IMR-90 (cell line): ENCODE results near the gene ABCA5. TPM values are rescaled to one million over a fixed set of nuclear protein-coding genes. Genes with fewer than 3 reads are reported as not detected.

Experiments used
- ATAC-seq: fragments of 200-7000 bp; cut with Tn5 transposase; 2 replicates; pipeline ENCODE4 v1.9.1; 2020; ENCODE audit warnings: low read depth, mild to moderate bottlenecking, moderate library complexity
- BruUV-seq: library from RNA; stranded (reverse); fragments of 400-500 nt; replicated peaks from 2 replicates; lab custom pipeline; 2021; lab: Mats Ljungman, UMichigan
- CTCF ChIA-PET: fragments of 300-600 bp; formaldehyde crosslinking; extraction: SDS; loops from one replicate; lab custom pipeline; 2021; ENCODE audit warnings: antibody characterized with exemption; lab: Yijun Ruan, JAX
- POLR2A ChIA-PET: fragments of 300-600 bp; sonication (Branson Sonifier 250); formaldehyde crosslinking; loops from one replicate; lab custom pipeline; 2022; ENCODE audit warnings: antibody characterized with exemption; ENCODE audit not compliant: unreplicated experiment; lab: Charles Lee
- DNase-seq: peaks from one replicate; pipeline ENCODE4 v3.0.0; 2013
- H2AFZ ChIP-seq: replicated peaks from 2 replicates; pipeline ENCODE3; 2013; ENCODE audit warnings: low read length, mild to moderate bottlenecking; ENCODE audit not compliant: poor library complexity
- H2AK5ac ChIP-seq: 2 replicates; pipeline ENCODE4 v1.6.1; 2013; ENCODE audit warnings: low read depth, low read length, inconsistent platforms
- H2AK9ac ChIP-seq: replicated peaks from 2 replicates; pipeline ENCODE3; 2013; ENCODE audit warnings: mild to moderate bottlenecking, low read depth, low read length, moderate library complexity; ENCODE audit not compliant: poor library complexity
- H2BK120ac ChIP-seq: 2 replicates; pipeline ENCODE4 v1.6.1; 2013; ENCODE audit warnings: low read depth, low read length, inconsistent platforms
- H2BK15ac ChIP-seq: 3 replicates; pipeline ENCODE4 v1.6.1; 2013; ENCODE audit warnings: low read depth, low read length, inconsistent platforms
- H2BK20ac ChIP-seq: 2 replicates; pipeline ENCODE4 v1.6.1; 2013; ENCODE audit warnings: low read depth, mild to moderate bottlenecking, inconsistent platforms, low read length, moderate library complexity
- H2BK5ac ChIP-seq: 2 replicates; pipeline ENCODE4 v1.6.1; 2013; ENCODE audit warnings: mild to moderate bottlenecking, low read depth, low read length, inconsistent platforms; ENCODE audit not compliant: poor library complexity, severe bottlenecking
- H3K14ac ChIP-seq: replicated peaks from 2 replicates; pipeline ENCODE4 v1.6.1; 2013; ENCODE audit warnings: low read depth, low read length, inconsistent platforms
- H3K18ac ChIP-seq: 2 replicates; pipeline ENCODE4 v1.6.1; 2013; ENCODE audit warnings: low read depth, low read length, control low read depth
- H3K23ac ChIP-seq: 2 replicates; pipeline ENCODE4 v1.6.1; 2013; ENCODE audit warnings: low read depth, low read length, inconsistent platforms
- H3K27ac ChIP-seq: 2 replicates; pipeline ENCODE4 v1.5.1; 2013; ENCODE audit warnings: mild to moderate bottlenecking, control low read depth, low read length; ENCODE audit not compliant: insufficient read depth
- H3K27me3 ChIP-seq: 2 replicates; pipeline ENCODE4 v1.6.1; 2013; ENCODE audit warnings: low read length; ENCODE audit not compliant: control insufficient read depth, insufficient read depth
- H3K36me3 ChIP-seq: 2 replicates; pipeline ENCODE4 v1.6.1; 2013; ENCODE audit warnings: low read length, mixed read lengths; ENCODE audit not compliant: control insufficient read depth, insufficient read depth
- H3K4ac ChIP-seq: 2 replicates; pipeline ENCODE4 v1.6.1; 2013; ENCODE audit warnings: low read depth, low read length, inconsistent platforms
- H3K4me1 ChIP-seq: 2 replicates; pipeline ENCODE4 v1.6.1; 2013; ENCODE audit warnings: low read length, mixed read lengths; ENCODE audit not compliant: control insufficient read depth, insufficient read depth
- H3K4me2 ChIP-seq: 2 replicates; pipeline ENCODE4 v1.6.1; 2013; ENCODE audit warnings: low read depth, mild to moderate bottlenecking, control low read depth, low read length, moderate library complexity
- H3K4me3 ChIP-seq: 2 replicates; pipeline ENCODE4 v1.5.1; 2013; ENCODE audit warnings: low read depth, mild to moderate bottlenecking, control low read depth, low read length, moderate library complexity; ENCODE audit not compliant: insufficient read depth
- H3K56ac ChIP-seq: 2 replicates; pipeline ENCODE4 v1.6.1; 2013; ENCODE audit warnings: low read length, inconsistent platforms; ENCODE audit not compliant: insufficient read depth; ENCODE audit errors: extremely low read depth
- H3K79me1 ChIP-seq, 2 experiments: 2 replicates each; pipeline ENCODE4 v1.6.1; 2013; ENCODE audit warnings: low read length in 2 of 2, inconsistent platforms in 1 of 2, low read depth in 1 of 2
- H3K9ac ChIP-seq: 2 replicates; pipeline ENCODE4 v1.6.1; 2013; ENCODE audit warnings: low read depth, low read length, control low read depth
- H3K9me1 ChIP-seq: 2 replicates; pipeline ENCODE4 v1.6.1; 2013; ENCODE audit warnings: low read length, inconsistent platforms; ENCODE audit not compliant: insufficient read depth
- H3K9me3 ChIP-seq: 2 replicates; pipeline ENCODE4 v1.6.1; 2013; ENCODE audit warnings: low read length; ENCODE audit not compliant: control insufficient read depth, insufficient read depth
- H4K20me1 ChIP-seq: 2 replicates; pipeline ENCODE4 v1.6.1; 2013; ENCODE audit warnings: low read length, inconsistent platforms; ENCODE audit not compliant: insufficient read depth
- H4K5ac ChIP-seq: 2 replicates; pipeline ENCODE4 v1.6.1; 2013; ENCODE audit warnings: mild to moderate bottlenecking, low read depth, low read length, control low read depth
- H4K8ac ChIP-seq, 2 experiments: 2 replicates each; pipeline ENCODE4 v1.6.1; 2013; ENCODE audit warnings: low read depth in 2 of 2, low read length in 2 of 2, control low read depth in 1 of 2, inconsistent platforms in 1 of 2
- H4K91ac ChIP-seq: 2 replicates; pipeline ENCODE4 v1.6.1; 2013; ENCODE audit warnings: low read depth, low read length, inconsistent platforms; ENCODE audit not compliant: insufficient read depth
- CEBPB ChIP-seq: IDR thresholded peaks from 2 replicates; pipeline ENCODE4 v1.6.1; 2012; ENCODE audit warnings: low read depth, low read length, improper control_type of control experiment
- FOS ChIP-seq: fragments of 150-350 bp; IDR thresholded peaks from 2 replicates; pipeline ENCODE4 v1.6.1; 2016; ENCODE audit warnings: low read depth, low read length
- MAFK ChIP-seq: IDR thresholded peaks from 2 replicates; pipeline ENCODE4 v1.6.1; 2012; ENCODE audit warnings: low read depth, low read length, improper control_type of control experiment
- MAZ ChIP-seq: IDR thresholded peaks from 2 replicates; pipeline ENCODE4 v1.6.1; 2012; ENCODE audit warnings: low read depth, mild to moderate bottlenecking, low read length, improper control_type of control experiment, moderate library complexity, borderline replicate concordance
- MXI1 ChIP-seq: IDR thresholded peaks from 2 replicates; pipeline ENCODE4 v1.6.1; 2012; ENCODE audit warnings: low read depth, mild to moderate bottlenecking, low read length, moderate library complexity, borderline replicate concordance
- POLR2A ChIP-seq: IDR thresholded peaks from 2 replicates; pipeline ENCODE4 v1.6.1; 2012; ENCODE audit warnings: mild to moderate bottlenecking, low read depth, low read length
- RAD21 ChIP-seq: IDR thresholded peaks from 2 replicates; pipeline ENCODE4 v1.6.1; 2012; ENCODE audit warnings: low read length, improper control_type of control experiment
- WGBS, 2 experiments: methylation state at CpG; one replicate each; pipeline versions ENCODE4 v1.1.5 to v1.1.7; 2013; ENCODE audit warnings: missing lambda C conversion rate in 2 of 2; ENCODE audit not compliant: insufficient read length in 1 of 2; ENCODE audit errors: extremely low coverage in 2 of 2; 5-methylcytosine and 5-hydroxymethylcytosine counted together
- dilution Hi-C: fragments of 300-500 bp; cut with HindIII; formaldehyde crosslinking; loops from one replicate; pipeline ENCODE4 v1.14.3; 2018; ENCODE audit warnings: low sequenced_read_pairs; ENCODE audit not compliant: unreplicated experiment
- in situ Hi-C: fragments of 300-500 bp; cut with MboI; formaldehyde crosslinking; loops from 3 replicates; pipeline ENCODE4 v1.14.3; 2019; ENCODE audit warnings: low sequenced_read_pairs, inconsistent platforms, mixed read lengths
- intact Hi-C: fragments of 100-400 bp; cut with micrococcal nuclease; formaldehyde crosslinking; loops from 2 replicates; pipeline ENCODE4 v1.10.0; 2022
- polyA plus RNA-seq, 3 experiments: library from polyadenylated mRNA; depleted of rRNA; stranded (reverse); fragments of >200 nt; gene quantifications; 2 replicates each; pipeline ENCODE4 v1.2.3, GENCODE V29; 2012; ENCODE audit warnings: low replicate concordance in 1 of 3
- total RNA-seq: library from RNA; depleted of rRNA; stranded (reverse); fragments of >200 nt; gene quantifications from 2 replicates; pipeline ENCODE4 v1.2.3, GENCODE V29; 2012
- TF ChIP-seq, protein P1 (sequence below): fragments of 150-350 bp; IDR thresholded peaks from 2 replicates; pipeline ENCODE4 v1.6.1; 2017; ENCODE audit warnings: mild to moderate bottlenecking, antibody characterized with exemption, low read length, low read depth
- TF ChIP-seq, protein P2 (sequence below): conservative IDR thresholded peaks from 2 replicates; pipeline ENCODE4 v1.5.1; 2012; ENCODE audit warnings: mild to moderate bottlenecking, low read depth, low read length, improper control_type of control experiment

Gene ABCA5
- total and polyA plus RNA-seq, 2 of the 4 experiments (the other 2 are of a cell fraction): 1.3 to 2.3 TPM

DNA sequence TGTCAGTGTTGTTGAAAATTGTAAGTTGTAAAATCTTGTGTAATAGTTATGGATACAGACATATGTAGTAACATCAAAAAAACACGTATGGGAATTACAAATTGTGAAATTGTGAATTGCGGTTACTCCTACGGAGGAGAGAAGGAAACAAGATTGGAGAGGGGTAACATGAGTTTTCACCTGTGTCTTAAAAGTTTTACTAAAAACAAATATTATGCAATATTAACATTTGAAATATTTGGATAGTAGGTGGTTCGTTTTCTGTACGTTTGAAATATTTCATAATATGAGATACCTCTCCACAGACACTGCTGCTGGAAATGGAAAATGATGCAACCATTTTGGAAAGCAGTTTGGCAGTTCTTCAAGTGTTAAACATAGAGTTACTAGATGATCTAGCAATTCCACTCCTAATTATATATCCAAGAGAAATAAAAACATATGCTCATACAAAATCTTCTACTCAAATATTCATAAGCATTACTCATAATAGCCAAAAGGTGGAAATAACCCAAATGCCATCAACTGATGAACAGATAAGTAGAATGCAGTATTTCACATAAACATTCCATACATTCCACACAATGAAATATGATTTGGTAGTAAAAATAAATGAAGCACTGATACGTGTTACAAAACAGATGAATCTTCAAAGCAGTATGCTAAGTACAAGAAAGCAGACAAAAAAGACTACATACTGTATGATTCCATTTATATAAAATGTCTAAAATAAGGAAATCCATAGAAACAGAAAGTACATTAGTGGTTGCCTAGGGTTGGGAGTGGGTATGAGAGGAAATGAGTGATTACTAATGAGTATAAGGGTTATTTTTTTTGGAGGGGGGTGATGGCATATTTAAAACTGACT lies 57.6 kb downstream of the ABCA5 start:
- intact Hi-C loops: no loop called here
- no peak overlapping the region for H4K91ac ChIP-seq
- H4K8ac ChIP-seq: no peak overlapping the region
- no TSS peak for BruUV-seq
- no peak overlapping the region for H3K14ac ChIP-seq
- ChIA-PET POLR2A (no interaction called here), CTCF (interaction anchor here (0.6 kb wide), 1 partner anchor 1782 kb away, joined by 3 read pairs; no protein-coding TSS in a partner anchor)
- H2BK5ac ChIP-seq: no peak overlapping the region
- no peak overlapping the region for H2BK15ac ChIP-seq
- H2AFZ ChIP-seq: no peak overlapping the region
- no peaks in the 10 kb centered on the region for H3K79me1 ChIP-seq
- H3K4me2 ChIP-seq: no peak overlapping the region
- no peak overlapping the region for H3K23ac ChIP-seq
- no peak for TF ChIP-seq POLR2A
- TF ChIP-seq FOS: no peak
- no peak for TF ChIP-seq RAD21
- TF ChIP-seq MAZ: no peak
- TF ChIP-seq MXI1: no peak
- TF ChIP-seq, protein P1, sequence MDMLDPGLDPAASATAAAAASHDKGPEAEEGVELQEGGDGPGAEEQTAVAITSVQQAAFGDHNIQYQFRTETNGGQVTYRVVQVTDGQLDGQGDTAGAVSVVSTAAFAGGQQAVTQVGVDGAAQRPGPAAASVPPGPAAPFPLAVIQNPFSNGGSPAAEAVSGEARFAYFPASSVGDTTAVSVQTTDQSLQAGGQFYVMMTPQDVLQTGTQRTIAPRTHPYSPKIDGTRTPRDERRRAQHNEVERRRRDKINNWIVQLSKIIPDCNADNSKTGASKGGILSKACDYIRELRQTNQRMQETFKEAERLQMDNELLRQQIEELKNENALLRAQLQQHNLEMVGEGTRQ: no peak
- TF ChIP-seq, protein P2, sequence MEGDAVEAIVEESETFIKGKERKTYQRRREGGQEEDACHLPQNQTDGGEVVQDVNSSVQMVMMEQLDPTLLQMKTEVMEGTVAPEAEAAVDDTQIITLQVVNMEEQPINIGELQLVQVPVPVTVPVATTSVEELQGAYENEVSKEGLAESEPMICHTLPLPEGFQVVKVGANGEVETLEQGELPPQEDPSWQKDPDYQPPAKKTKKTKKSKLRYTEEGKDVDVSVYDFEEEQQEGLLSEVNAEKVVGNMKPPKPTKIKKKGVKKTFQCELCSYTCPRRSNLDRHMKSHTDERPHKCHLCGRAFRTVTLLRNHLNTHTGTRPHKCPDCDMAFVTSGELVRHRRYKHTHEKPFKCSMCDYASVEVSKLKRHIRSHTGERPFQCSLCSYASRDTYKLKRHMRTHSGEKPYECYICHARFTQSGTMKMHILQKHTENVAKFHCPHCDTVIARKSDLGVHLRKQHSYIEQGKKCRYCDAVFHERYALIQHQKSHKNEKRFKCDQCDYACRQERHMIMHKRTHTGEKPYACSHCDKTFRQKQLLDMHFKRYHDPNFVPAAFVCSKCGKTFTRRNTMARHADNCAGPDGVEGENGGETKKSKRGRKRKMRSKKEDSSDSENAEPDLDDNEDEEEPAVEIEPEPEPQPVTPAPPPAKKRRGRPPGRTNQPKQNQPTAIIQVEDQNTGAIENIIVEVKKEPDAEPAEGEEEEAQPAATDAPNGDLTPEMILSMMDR: no peak
- TF ChIP-seq CEBPB: peak; percentile 70
- TF ChIP-seq MAFK: no peak
- no peaks in the 10 kb centered on the region for H3K9me1 ChIP-seq
- H2AK5ac ChIP-seq: no peak overlapping the region
- no peak overlapping the region for H4K5ac ChIP-seq
- H3K4me1 ChIP-seq: no peaks in the 10 kb centered on the region
- dilution Hi-C loops: no loop called here
- H3K9ac ChIP-seq: no peak overlapping the region
- H3K27ac ChIP-seq: no peak overlapping the region
- H3K18ac ChIP-seq: no peak overlapping the region
- H3K27me3 ChIP-seq: no peaks in the 10 kb centered on the region
- no peak overlapping the region for H3K4me3 ChIP-seq
- WGBS, 2 experiments: no CpG with 5 or more reads among the region's 6 CpGs
- H2AK9ac ChIP-seq: no peak overlapping the region
- no peaks in the 10 kb centered on the region for H4K20me1 ChIP-seq
- H3K4ac ChIP-seq: no peak overlapping the region
- DNase-seq (peak; percentile 66), ATAC-seq (peak; percentile 76)
- H3K36me3 ChIP-seq: no peaks in the 10 kb centered on the region
- H3K9me3 ChIP-seq: no peaks in the 10 kb centered on the region
- no peak overlapping the region for H3K56ac ChIP-seq
- in situ Hi-C loops: no loop called here
- no peak overlapping the region for H2BK120ac ChIP-seq
- no peak overlapping the region for H2BK20ac ChIP-seq
